ENCODE data around the gene DNM3.
A peak's percentile ranks its signal among the peaks of the same experiment; 100 is the strongest.

DNA sequence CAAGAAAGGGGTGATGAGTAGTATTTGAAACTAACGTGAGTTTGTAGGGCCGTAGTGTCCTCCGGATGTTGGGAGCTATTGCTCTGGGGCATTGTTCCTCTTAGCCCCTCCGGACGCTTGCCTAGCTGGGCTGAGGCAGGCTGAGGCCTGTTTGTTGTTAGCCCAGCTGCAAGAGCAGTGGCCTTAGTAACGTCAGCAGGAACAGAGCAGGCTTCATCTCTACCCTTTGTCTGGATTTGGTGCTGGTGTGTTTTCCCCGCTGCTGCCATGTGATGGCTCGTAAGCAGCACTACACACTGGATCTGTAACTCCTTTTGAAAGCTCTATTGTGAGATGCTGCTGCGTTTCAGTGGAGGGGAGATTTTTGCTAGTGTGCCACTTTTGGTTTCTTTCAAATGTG, 57.6 kb downstream of the DNM3 start:
- TF ChIP-seq POLR2A (IDR thresholded peaks at IDR 0.05) (peak in 1 of 2 donors; percentile 31), CTCF (IDR thresholded peaks at IDR 0.05) (no peak)

Measured in adrenal gland (tissue), 5 donors.